H9 (cell line): ENCODE results near the gene PBX4. TPM values are rescaled to one million over a fixed set of nuclear protein-coding genes. Genes with fewer than 3 reads are reported as not detected.

Experiments
- DNase-seq: peaks from one replicate; pipeline ENCODE4 v3.0.0-alpha.2; 2017
- H2AFZ ChIP-seq: one replicate; pipeline ENCODE4 v1.6.1; 2013; ENCODE audit warnings: mild to moderate bottlenecking, low read length, control low read depth, moderate library complexity
- H2AK5ac ChIP-seq: 2 replicates; pipeline ENCODE4 v1.6.1; 2013; ENCODE audit warnings: low read length, control low read depth, mixed read lengths; ENCODE audit not compliant: insufficient read length
- H2BK120ac ChIP-seq: one replicate; pipeline ENCODE4 v1.6.1; 2013; ENCODE audit warnings: low read depth, mild to moderate bottlenecking, low read length, control low read depth, inconsistent platforms; ENCODE audit not compliant: poor library complexity, severe bottlenecking
- H2BK12ac ChIP-seq: 2 replicates; pipeline ENCODE4 v1.6.1; 2013; ENCODE audit warnings: low read length, control low read depth, mixed read lengths, low read depth; ENCODE audit not compliant: insufficient read length
- H2BK15ac ChIP-seq: 2 replicates; pipeline ENCODE4 v1.6.1; 2013; ENCODE audit warnings: low read depth, low read length, control low read depth
- H2BK20ac ChIP-seq: one replicate; pipeline ENCODE4 v1.6.1; 2013; ENCODE audit warnings: low read depth, mild to moderate bottlenecking, low read length, control low read depth, inconsistent platforms; ENCODE audit not compliant: poor library complexity, severe bottlenecking
- H2BK5ac ChIP-seq: 2 replicates; pipeline ENCODE4 v1.6.1; 2013; ENCODE audit warnings: low read length, control low read depth, mixed read lengths; ENCODE audit not compliant: insufficient read length
- H3K14ac ChIP-seq: 2 replicates; pipeline ENCODE4 v1.6.1; 2013; ENCODE audit warnings: low read length, control low read depth; ENCODE audit not compliant: insufficient read depth
- H3K18ac ChIP-seq: 2 replicates; pipeline ENCODE4 v1.6.1; 2013; ENCODE audit warnings: low read depth, mild to moderate bottlenecking, mixed read lengths, low read length, control low read depth; ENCODE audit not compliant: insufficient read length
- H3K23ac ChIP-seq: 2 replicates; pipeline ENCODE4 v1.6.1; 2013; ENCODE audit warnings: low read length, control low read depth, mixed read lengths, low read depth; ENCODE audit not compliant: insufficient read length
- H3K23me2 ChIP-seq: 2 replicates; pipeline ENCODE4 v1.6.1; 2013; ENCODE audit warnings: low read depth, mild to moderate bottlenecking, mixed read lengths, low read length, control low read depth; ENCODE audit not compliant: insufficient read length, poor library complexity, severe bottlenecking
- H3K27ac ChIP-seq: 2 replicates; pipeline ENCODE4 v1.5.1; 2013; ENCODE audit warnings: low read length, control low read depth, mixed read lengths, low read depth; ENCODE audit not compliant: insufficient read length
- H3K27me3 ChIP-seq: 2 replicates; pipeline ENCODE4 v1.6.1; 2013; ENCODE audit warnings: low read length, control low read depth, inconsistent platforms; ENCODE audit not compliant: insufficient read depth
- H3K4ac ChIP-seq: 2 replicates; pipeline ENCODE4 v1.6.1; 2013; ENCODE audit warnings: low read depth, mild to moderate bottlenecking, control low read depth, inconsistent platforms, low read length, moderate library complexity
- H3K4me1 ChIP-seq: 2 replicates; pipeline ENCODE4 v1.6.1; 2013; ENCODE audit warnings: low read length, control low read depth, inconsistent platforms; ENCODE audit not compliant: insufficient read depth
- H3K4me2 ChIP-seq: 2 replicates; pipeline ENCODE4 v1.6.1; 2013; ENCODE audit warnings: low read length, control low read depth, mixed read lengths; ENCODE audit not compliant: insufficient read length, insufficient read depth
- H3K56ac ChIP-seq: 2 replicates; pipeline ENCODE4 v1.6.1; 2013; ENCODE audit warnings: low read depth, mild to moderate bottlenecking, mixed read lengths, low read length, control low read depth; ENCODE audit not compliant: insufficient read length
- H3K79me1 ChIP-seq: 2 replicates; pipeline ENCODE4 v1.6.1; 2013; ENCODE audit warnings: low read depth, mild to moderate bottlenecking, moderate library complexity, low read length, control low read depth, inconsistent platforms; ENCODE audit not compliant: insufficient read depth, poor library complexity, severe bottlenecking
- H3K79me2 ChIP-seq: 2 replicates; pipeline ENCODE4 v1.6.1; 2013; ENCODE audit warnings: low read length, control low read depth, inconsistent platforms; ENCODE audit not compliant: insufficient read depth
- H3K9ac ChIP-seq: 2 replicates; pipeline ENCODE4 v1.6.1; 2013; ENCODE audit warnings: low read length, control low read depth, mixed read lengths; ENCODE audit not compliant: insufficient read length; ENCODE audit errors: extremely low read depth
- H3K9me3 ChIP-seq: one replicate; pipeline ENCODE4 v1.6.1; 2013; ENCODE audit warnings: low read depth, low read length, inconsistent platforms; ENCODE audit not compliant: control insufficient read depth
- H3T11ph ChIP-seq: one replicate; pipeline ENCODE4 v1.6.1; 2013; ENCODE audit warnings: mild to moderate bottlenecking, low read length, control low read depth, inconsistent platforms
- H4K20me1 ChIP-seq: one replicate; pipeline ENCODE4 v1.6.1; 2013; ENCODE audit not compliant: control insufficient read depth, insufficient read length, insufficient read depth
- H4K5ac ChIP-seq: 2 replicates; pipeline ENCODE4 v1.6.1; 2013; ENCODE audit warnings: low read depth, mild to moderate bottlenecking, mixed read lengths, low read length, control low read depth; ENCODE audit not compliant: insufficient read length
- H4K8ac ChIP-seq: replicated peaks from 2 replicates; pipeline ENCODE4 v1.6.1; 2013; ENCODE audit warnings: low read length, control low read depth, mixed read lengths, low read depth; ENCODE audit not compliant: insufficient read length
- H4K91ac ChIP-seq: 2 replicates; pipeline ENCODE4 v1.6.1; 2013; ENCODE audit warnings: low read depth, mild to moderate bottlenecking, moderate library complexity, mixed read lengths, low read length, control low read depth; ENCODE audit not compliant: insufficient read length
- H3K27ac Mint-ChIP-seq, 3 experiments: 2 replicates in 2 of 3; 3 replicates in 1 of 3; pipeline ENCODE4 v1.8.0; 2020 to 2021; ENCODE audit warnings: mixed read lengths in 3 of 3, mild to moderate bottlenecking in 1 of 3, moderate library complexity in 1 of 3
- H3K27me3 Mint-ChIP-seq: 2 replicates; pipeline ENCODE4 v1.8.0; 2021; ENCODE audit warnings: low read depth, mild to moderate bottlenecking, moderate library complexity, mixed read lengths
- H3K36me3 Mint-ChIP-seq, 3 experiments: 2 replicates in 2 of 3; 3 replicates in 1 of 3; pipeline ENCODE4 v1.8.0; 2020 to 2021; ENCODE audit warnings: low read depth in 3 of 3, mixed read lengths in 3 of 3; ENCODE audit not compliant: insufficient read depth in 1 of 3
- H3K4me1 Mint-ChIP-seq, 2 experiments: 2 replicates each; pipeline ENCODE4 v1.8.0; 2020; ENCODE audit warnings: mixed read lengths in 2 of 2
- H3K4me3 Mint-ChIP-seq, 2 experiments: 2 replicates in 1 of 2; 3 replicates in 1 of 2; pipeline ENCODE4 v1.8.0; 2020 to 2021; ENCODE audit warnings: mild to moderate bottlenecking in 2 of 2, mixed read lengths in 2 of 2, moderate library complexity in 1 of 2
- H3K9me3 Mint-ChIP-seq, 2 experiments: 2 replicates in 1 of 2; 3 replicates in 1 of 2; pipeline ENCODE4 v1.8.0; 2020; ENCODE audit warnings: mild to moderate bottlenecking in 2 of 2, mixed read lengths in 2 of 2, moderate library complexity in 1 of 2
- CTCF ChIP-seq: fragments of 200-600 bp; sonication (generic); conservative IDR thresholded peaks from 3 replicates; pipeline ENCODE4 v1.8.0; 2021; ENCODE audit warnings: antibody characterized with exemption, mild to moderate bottlenecking
- WGBS: extraction: QIAGEN DNeasy Blood & Tissue Kit; methylation state at CpG from one replicate; pipeline ENCODE4 v1.1.7; 2013; ENCODE audit warnings: missing lambda C conversion rate, low lambda C conversion rate, mixed read lengths; ENCODE audit not compliant: insufficient read length; ENCODE audit errors: extremely low coverage; 5-methylcytosine and 5-hydroxymethylcytosine counted together
- total RNA-seq: library from RNA; stranded (reverse); gene quantifications from 2 replicates; pipeline ENCODE4 v1.2.1, GENCODE V29; 2021

Gene PBX4
- total RNA-seq, 1 experiment from 2014 or later: 3.3 TPM

DNA sequence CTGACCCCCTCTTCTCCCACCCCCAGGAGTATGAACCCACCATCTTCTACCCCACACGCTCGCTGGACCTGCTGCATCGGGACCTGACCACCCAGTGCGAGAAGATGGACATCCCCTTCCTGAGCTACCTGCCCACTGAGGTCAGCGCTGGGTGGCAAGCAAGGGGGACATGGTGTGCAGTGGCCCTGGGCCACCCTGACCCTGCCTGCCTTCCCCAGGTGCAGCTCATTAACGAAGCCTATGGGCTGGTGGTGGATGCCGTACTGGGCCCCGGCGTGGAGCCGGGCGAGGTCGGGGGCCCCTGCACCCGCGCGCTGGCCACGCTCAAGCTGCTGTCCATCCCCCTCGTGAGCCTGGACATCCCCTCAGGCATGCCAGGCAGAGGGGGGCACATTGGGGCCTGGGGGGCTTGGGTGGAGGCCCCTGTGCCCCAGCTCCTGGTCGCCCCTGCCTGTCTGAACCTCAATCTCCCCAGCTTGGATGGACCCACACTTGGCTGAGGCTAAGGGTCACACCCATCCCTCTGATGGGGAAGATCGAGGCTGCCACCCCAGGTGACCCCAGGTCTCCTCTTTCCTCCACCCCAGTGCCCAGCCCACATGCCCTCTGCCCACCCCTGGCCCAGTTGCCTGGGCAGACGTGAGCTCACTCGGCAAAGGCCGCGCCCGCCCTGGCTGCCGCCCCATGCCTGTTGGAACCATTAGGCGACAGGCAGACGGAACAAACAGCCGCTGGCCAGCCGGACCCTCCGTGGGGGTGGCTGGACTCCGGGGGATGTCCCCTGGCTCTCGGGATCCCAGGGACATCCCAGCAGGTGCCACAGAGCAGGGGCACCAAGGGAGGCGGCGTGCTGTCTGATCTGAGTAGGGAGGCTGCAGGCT is 82.9 kb downstream of the PBX4 start:
- H3K4me1 Mint-ChIP-seq: peaks cover 10 to 16% of the 10 kb centered on the region in 2 experiments
- peaks cover 32% of the 10 kb centered on the region for H3K27me3 Mint-ChIP-seq

More for the DNA sequence above, 82.9 kb downstream of the PBX4 start:
- Histone ChIP-seq H3K27me3 (peaks cover 2% of the 10 kb centered on the region; the same call in 1 of the 2 replicates), H3K18ac (no peak overlapping the region), H3K9me3 (no peaks in the 10 kb centered on the region), H2AK5ac (no peak overlapping the region), H4K5ac (no peak overlapping the region), H3K4me1 (no peaks in the 10 kb centered on the region), H2AFZ (no peak overlapping the region), H3K56ac (no peak overlapping the region), H4K8ac (no peak overlapping the region), H3K27ac (no peak overlapping the region), H2BK120ac (no peak overlapping the region), H3K9ac (no peak overlapping the region), H4K91ac (no peak overlapping the region), H3K79me1 (no peaks in the 10 kb centered on the region), H2BK15ac (no peak overlapping the region), H4K20me1 (no peaks in the 10 kb centered on the region), H3K79me2 (no peaks in the 10 kb centered on the region), H2BK5ac (no peak overlapping the region), H2BK20ac (no peak overlapping the region), H3K23ac (no peak overlapping the region), H3K23me2 (peaks cover 9% of the 10 kb centered on the region), H2BK12ac (no peak overlapping the region), H3K4ac (no peak overlapping the region), H3K4me2 (no peak overlapping the region), H3T11ph (no peak overlapping the region), H3K14ac (no peak overlapping the region)
- no peak for TF ChIP-seq CTCF
- no peaks in the 10 kb centered on the region; a peak in 1 of 5 replicates for H3K9me3 Mint-ChIP-seq
- peaks cover 3 to 19% (median 10%) of the 10 kb centered on the region in 3 experiments; a peak in 5 of 7 replicates for H3K36me3 Mint-ChIP-seq
- peak overlapping the region in 1 of 3 experiments; percentile 84; a peak in 1 of 7 replicates for H3K27ac Mint-ChIP-seq
- H3K4me3 Mint-ChIP-seq: peak overlapping the region in 1 of 2 experiments; percentile 55; a peak in 2 of 5 replicates
- no CpG with 5 or more reads among the region's 34 CpGs for WGBS
- DNase-seq: no peak
